GM12878 (cell line): ENCODE data around the gene NXNL1.

ENCODE experiments used
- CTCF ChIP-seq, 3 experiments: IDR thresholded peaks in 2 of 3; conservative IDR thresholded peaks in 1 of 3; 2 replicates each; pipeline ENCODE4 v1.5.1; 2011; ENCODE audit warnings: low read depth in 3 of 3, low read length in 3 of 3, mild to moderate bottlenecking in 3 of 3, control low read depth in 2 of 3, moderate library complexity in 2 of 3, inconsistent platforms in 1 of 3, mixed read lengths in 1 of 3; ENCODE audit not compliant: control insufficient read depth in 2 of 3, insufficient read depth in 1 of 3; ENCODE audit errors: extremely low read depth in 1 of 3
- CUX1 ChIP-seq: IDR thresholded peaks from 2 replicates; pipeline ENCODE4 v1.6.1; 2012; ENCODE audit warnings: improper control_type of control experiment, low read depth, low read length; ENCODE audit not compliant: insufficient replicate concordance
- ESRRA ChIP-seq: IDR thresholded peaks from 2 replicates; pipeline ENCODE4 v1.6.1; 2012; ENCODE audit warnings: mild to moderate bottlenecking, low read length, improper control_type of control experiment
- EZH2 ChIP-seq: IDR thresholded peaks from 2 replicates; pipeline ENCODE4 v1.6.1; 2012; ENCODE audit warnings: low read depth, mild to moderate bottlenecking, control low read depth, inconsistent platforms, low read length, borderline replicate concordance; ENCODE audit not compliant: control insufficient read depth
- NFIC ChIP-seq: IDR thresholded peaks from 2 replicates; pipeline ENCODE4 v1.6.1; 2012; ENCODE audit warnings: low read depth, mild to moderate bottlenecking, inconsistent platforms, low read length, moderate library complexity
- RELA ChIP-seq: fragments of 450-650 bp; IDR thresholded peaks from 2 replicates; pipeline ENCODE4 v1.8.0; 2014; ENCODE audit warnings: borderline replicate concordance; ENCODE audit not compliant: partially characterized antibody
- REST ChIP-seq: IDR thresholded peaks from 2 replicates; pipeline ENCODE4 v1.6.1; 2012; ENCODE audit warnings: mild to moderate bottlenecking, low read depth, low read length
- TCF7 ChIP-seq: IDR thresholded peaks from 2 replicates; pipeline ENCODE4 v1.6.1; 2014; ENCODE audit warnings: antibody characterized with exemption, borderline replicate concordance
- ZSCAN29 ChIP-seq: fragments of 450-650 bp; IDR thresholded peaks from 2 replicates; pipeline ENCODE4 v1.6.1; 2017; ENCODE audit warnings: mild to moderate bottlenecking, moderate library complexity

GRCh38 chr19:17488593-17489391, 28.1 kb upstream of the NXNL1 start:
- TF ChIP-seq RELA (no peak), ZSCAN29 (no peak), CTCF (IDR thresholded peaks at IDR 0.05 in 2 of 3, conservative IDR thresholded peaks at IDR 0.05 in 1 of 3; ENCODE audit: control insufficient read depth in 2 of 3, extremely low read depth in 1 of 3, insufficient read depth in 1 of 3, low read depth in 3 of 3, low read length in 3 of 3) (peak; percentile 20 to 47 (median 26); a peak in 4 of 6 replicates), NFIC (no peak), TCF7 (no peak), CUX1 (no peak), EZH2 (no peak), REST (no peak), ESRRA (no peak)
